K562 (cell line): Measurements from ENCODE around the gene ATP9B.

Experiments
- BRCA1 ChIP-seq, 2 experiments: fragments of 450-650 bp in 1 of 2; sonication (generic) in 1 of 2; formaldehyde crosslinking in 1 of 2; IDR thresholded peaks; 2 replicates each; pipeline versions ENCODE4 v1.5.0 to v1.6.1; 2017 to 2020; ENCODE audit warnings: mild to moderate bottlenecking in 1 of 2, missing genetic modification reagents in 1 of 2
- FOXP1 ChIP-seq: sonication (generic); formaldehyde crosslinking; IDR thresholded peaks from 2 replicates; pipeline ENCODE4 v1.8.0; 2022; ENCODE audit warnings: mild to moderate bottlenecking, missing genetic modification reagents
- HSF4 ChIP-seq: fragments of 250-450 bp; sonication (Bioruptor Pico); IDR thresholded peaks from 2 replicates; pipeline ENCODE4 v2.1.2; 2022; ENCODE audit warnings: mild to moderate bottlenecking, moderate library complexity, borderline replicate concordance
- POLR2A ChIP-seq: fragments of 450-650 bp; conservative IDR thresholded peaks from 2 replicates; pipeline ENCODE4 v1.6.1; 2016
- SRSF9 ChIP-seq: fragments of 200-400 bp; formaldehyde crosslinking; IDR thresholded peaks from 2 replicates; pipeline ENCODE4 v1.6.1; 2017; ENCODE audit warnings: low read depth, low read length, borderline replicate concordance
- ZFP36 ChIP-seq: fragments of 150-350 bp; IDR thresholded peaks from 2 replicates; pipeline ENCODE4 v1.6.1; 2018; ENCODE audit warnings: low read length, low read depth; ENCODE audit not compliant: partially characterized antibody
- TF ChIP-seq, protein P1 (sequence below), 3 experiments: IDR thresholded peaks in 2 of 3; conservative IDR thresholded peaks in 1 of 3; 2 replicates each; pipeline ENCODE4 v1.5.1; 2011 to 2012; ENCODE audit warnings: low read length in 3 of 3, mild to moderate bottlenecking in 3 of 3, control low read depth in 2 of 3, improper control_type of control experiment in 1 of 3, inconsistent platforms in 1 of 3, low read depth in 1 of 3, mixed read lengths in 1 of 3, moderate library complexity in 1 of 3; ENCODE audit not compliant: insufficient read depth in 2 of 3

GRCh38 chr18:79104137-79104536, 34.9 kb downstream of the ATP9B start:
- TF ChIP-seq BRCA1 (IDR thresholded peaks at IDR 0.05): no peak
- TF ChIP-seq BRCA1 (CRISPR knock-in tag; IDR thresholded peaks at IDR 0.05): no peak
- TF ChIP-seq, protein P1, sequence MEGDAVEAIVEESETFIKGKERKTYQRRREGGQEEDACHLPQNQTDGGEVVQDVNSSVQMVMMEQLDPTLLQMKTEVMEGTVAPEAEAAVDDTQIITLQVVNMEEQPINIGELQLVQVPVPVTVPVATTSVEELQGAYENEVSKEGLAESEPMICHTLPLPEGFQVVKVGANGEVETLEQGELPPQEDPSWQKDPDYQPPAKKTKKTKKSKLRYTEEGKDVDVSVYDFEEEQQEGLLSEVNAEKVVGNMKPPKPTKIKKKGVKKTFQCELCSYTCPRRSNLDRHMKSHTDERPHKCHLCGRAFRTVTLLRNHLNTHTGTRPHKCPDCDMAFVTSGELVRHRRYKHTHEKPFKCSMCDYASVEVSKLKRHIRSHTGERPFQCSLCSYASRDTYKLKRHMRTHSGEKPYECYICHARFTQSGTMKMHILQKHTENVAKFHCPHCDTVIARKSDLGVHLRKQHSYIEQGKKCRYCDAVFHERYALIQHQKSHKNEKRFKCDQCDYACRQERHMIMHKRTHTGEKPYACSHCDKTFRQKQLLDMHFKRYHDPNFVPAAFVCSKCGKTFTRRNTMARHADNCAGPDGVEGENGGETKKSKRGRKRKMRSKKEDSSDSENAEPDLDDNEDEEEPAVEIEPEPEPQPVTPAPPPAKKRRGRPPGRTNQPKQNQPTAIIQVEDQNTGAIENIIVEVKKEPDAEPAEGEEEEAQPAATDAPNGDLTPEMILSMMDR (IDR thresholded peaks at IDR 0.05 in 2 of 3, conservative IDR thresholded peaks at IDR 0.05 in 1 of 3; ENCODE audit: insufficient read depth in 2 of 3, low read depth in 1 of 3, low read length in 3 of 3): no peak
- no peak for TF ChIP-seq POLR2A
- no peak for TF ChIP-seq SRSF9
- no peak for TF ChIP-seq ZFP36
- no peak for TF ChIP-seq FOXP1
- no peak for TF ChIP-seq HSF4 (CRISPR knock-in tag)
